ENCODE measurements around the gene ADCY10. TPM values are rescaled to one million over a fixed set of nuclear protein-coding genes. Genes with fewer than 3 reads are reported as not detected.
"Not testable (repeated sequence)": the region's sequence is repeated elsewhere in the genome, so short reads cannot be mapped to it uniquely, and the experiment has no call there.

ADCY10 gene
- total RNA-seq, 1 donor from 2014 or later = not detected

DNA sequence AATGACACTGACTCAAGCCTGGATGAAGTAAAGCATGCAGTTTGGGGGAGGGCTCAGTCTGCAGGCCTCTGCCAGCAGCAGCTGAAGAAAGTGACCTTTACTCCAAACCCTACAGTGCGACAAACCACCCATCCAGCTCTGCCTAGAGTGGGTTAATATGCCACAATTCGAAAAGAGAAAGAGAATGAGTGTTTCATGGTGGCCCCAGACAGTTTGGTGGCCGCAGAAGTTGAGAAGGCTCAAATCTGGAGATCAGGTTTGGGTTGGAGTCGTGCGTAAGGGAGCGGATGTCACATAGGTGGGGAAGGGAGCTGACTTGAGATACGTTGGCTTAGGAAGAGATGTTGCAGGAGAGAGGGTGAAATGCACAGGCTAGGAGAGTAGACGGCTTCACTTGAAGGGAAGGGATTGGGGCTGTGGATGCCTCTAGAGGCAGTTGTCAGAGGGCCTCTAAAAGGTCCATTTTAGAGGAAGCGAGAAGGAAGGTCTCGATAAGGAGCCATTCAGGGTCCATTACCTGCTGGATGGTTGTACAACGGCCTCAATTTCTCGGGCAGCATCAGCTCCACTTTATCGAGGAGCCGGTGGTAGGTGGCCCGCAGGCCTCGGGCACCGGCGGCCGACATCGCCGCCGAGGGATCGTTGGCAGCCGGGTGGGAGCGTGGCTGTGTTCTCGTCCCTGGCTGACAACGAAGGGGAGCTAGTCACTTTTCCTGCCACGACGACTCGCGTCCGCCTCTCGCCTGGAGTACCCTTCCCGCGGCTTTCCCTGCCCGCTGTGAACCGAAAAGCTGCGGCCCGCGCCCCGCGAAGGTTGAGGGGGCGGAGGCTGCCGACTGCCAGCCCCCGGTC lies 21.5 kb upstream of the ADCY10 start:
- no peak for DNase-seq (ENCODE audit: low read depth)
- H3K4me3 ChIP-seq (ENCODE audit: low read depth, low read length) = peak overlapping the region; percentile 86
- no peak for TF ChIP-seq CTCF (conservative IDR thresholded peaks at IDR 0.05; ENCODE audit: low read depth, low read length)

DNA sequence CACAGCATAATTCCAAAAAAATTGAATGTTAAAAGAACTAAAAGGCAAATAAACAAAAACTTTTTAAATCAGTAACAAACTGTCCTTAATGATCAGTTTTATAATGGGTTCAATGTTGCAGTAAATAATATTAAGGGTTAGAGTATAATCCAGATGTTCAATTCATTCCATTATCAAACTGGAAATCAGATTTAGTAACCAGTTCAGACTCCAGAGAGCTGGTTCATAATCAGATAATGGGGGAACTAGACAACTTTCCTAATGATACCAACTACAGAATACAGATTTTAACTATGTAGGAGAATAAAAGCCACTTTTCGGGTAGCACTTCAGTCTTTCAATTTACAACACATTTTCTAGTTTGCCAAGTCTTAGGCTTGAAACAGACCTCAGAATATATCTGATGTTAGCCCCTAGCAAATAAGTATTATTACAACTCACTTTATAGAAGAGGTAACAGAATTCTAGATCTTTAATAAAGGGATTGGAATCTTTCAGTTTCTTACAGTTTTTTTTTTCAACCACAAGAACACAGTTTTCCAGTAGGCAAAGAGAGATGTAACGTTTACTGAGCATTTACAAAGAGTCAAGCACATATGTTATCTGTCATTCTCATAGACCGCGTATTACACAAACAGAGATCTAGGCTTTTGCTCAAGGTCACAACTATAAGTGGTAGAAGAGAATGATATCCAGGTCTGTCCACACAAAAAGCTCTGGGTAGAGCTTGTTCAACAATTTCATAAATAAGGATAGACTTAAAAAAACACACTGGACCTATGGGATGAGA lies 20.7 kb upstream of the ADCY10 start:
- peak overlapping the region; percentile 86 for H3K4me3 ChIP-seq (ENCODE audit: low read depth, low read length)
- no peak for DNase-seq (ENCODE audit: low read depth)
- TF ChIP-seq CTCF (conservative IDR thresholded peaks at IDR 0.05; ENCODE audit: low read depth, low read length) = no peak

DNA sequence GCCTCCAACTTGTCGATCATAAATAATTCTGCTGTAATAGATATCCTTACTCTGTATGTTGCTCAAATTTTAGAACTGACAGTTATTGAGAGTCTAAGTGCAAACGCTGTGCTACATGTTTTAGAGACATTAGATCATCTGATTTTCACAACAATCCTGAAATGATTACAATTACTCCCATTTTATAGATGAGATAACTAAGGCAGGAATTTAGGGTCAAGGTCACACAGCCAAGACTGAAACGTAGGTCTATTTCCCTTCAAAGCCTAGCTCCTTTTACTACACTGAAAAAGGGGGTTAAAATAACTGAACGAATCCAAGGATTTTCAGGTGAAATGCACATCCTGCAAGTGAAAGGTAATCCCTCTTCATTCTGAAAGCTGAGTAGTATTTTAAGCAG lies 19.9 kb upstream of the ADCY10 start:
- DNase-seq (ENCODE audit: low read depth) = no peak
- H3K4me3 ChIP-seq (ENCODE audit: low read depth, low read length) = peak overlapping the region; percentile 86
- TF ChIP-seq CTCF (conservative IDR thresholded peaks at IDR 0.05; ENCODE audit: low read depth, low read length) = no peak

DNA sequence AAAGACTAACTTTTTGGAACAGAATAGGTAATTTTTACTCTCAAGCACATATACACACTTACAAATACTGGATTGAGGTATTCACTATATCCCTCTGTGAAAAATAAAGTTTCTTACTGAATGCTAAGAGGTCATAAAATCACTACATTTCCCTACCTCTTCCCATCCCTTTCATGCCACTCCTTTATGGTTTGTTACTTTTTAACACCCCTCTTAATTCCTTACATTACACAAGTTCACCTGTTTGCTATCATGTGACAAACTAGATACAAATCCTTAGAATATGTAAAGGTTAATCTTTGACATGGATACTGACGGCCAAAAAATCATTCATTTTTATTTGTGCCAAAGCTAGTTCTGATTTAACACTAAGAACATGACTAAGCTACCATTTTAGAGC lies 15.8 kb upstream of the ADCY10 start:
- peak overlapping the region; percentile 47 for H3K4me3 ChIP-seq (ENCODE audit: low read depth, low read length)
- TF ChIP-seq CTCF (conservative IDR thresholded peaks at IDR 0.05; ENCODE audit: low read depth, low read length) = no peak

DNA sequence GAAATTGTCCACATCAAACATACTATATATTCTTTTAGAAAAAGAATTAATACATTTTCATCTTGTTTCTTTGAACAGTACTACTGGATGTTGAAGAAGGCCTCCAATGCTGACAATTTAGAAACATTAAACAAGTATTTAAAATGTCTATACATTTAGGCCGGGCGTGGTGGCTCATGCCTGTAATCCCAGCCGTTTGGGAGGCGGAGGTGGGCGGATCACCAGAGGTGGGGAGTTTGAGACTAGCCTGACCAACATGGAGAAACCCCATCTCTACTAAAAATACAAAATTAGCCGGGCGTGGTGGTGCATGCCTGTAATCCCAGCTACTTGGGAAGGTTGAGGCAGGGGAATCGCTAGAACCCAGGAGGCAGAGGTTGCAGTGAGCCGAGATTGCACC lies 15.0 kb upstream of the ADCY10 start:
- not testable (repeated sequence) for DNase-seq (ENCODE audit: low read depth)
- peak overlapping the region; percentile 47 for H3K4me3 ChIP-seq (ENCODE audit: low read depth, low read length)

More for the DNA sequence above, 15.8 kb upstream of the ADCY10 start:
- DNase-seq (ENCODE audit: low read depth) = no peak

DNA sequence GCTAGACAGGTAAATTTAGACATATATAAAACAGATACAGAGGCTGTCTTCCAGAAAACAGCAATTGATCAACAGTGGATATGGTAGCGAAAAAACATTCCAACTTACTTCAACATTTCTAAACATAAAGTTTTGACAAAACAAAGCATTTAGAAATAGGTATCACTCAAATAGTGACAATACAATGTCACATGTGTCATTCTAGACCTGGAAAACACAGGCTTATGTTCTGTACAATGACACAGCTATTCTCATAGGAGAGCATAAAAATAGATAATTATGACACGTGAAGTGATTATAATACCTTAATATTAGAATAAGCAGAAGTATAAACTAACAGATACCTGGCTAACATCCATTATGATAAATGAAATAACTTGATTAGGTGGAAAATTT lies 14.5 kb upstream of the ADCY10 start:
- no peak for TF ChIP-seq CTCF (conservative IDR thresholded peaks at IDR 0.05; ENCODE audit: low read depth, low read length)
- peak overlapping the region; percentile 47 for H3K4me3 ChIP-seq (ENCODE audit: low read depth, low read length)

DNA sequence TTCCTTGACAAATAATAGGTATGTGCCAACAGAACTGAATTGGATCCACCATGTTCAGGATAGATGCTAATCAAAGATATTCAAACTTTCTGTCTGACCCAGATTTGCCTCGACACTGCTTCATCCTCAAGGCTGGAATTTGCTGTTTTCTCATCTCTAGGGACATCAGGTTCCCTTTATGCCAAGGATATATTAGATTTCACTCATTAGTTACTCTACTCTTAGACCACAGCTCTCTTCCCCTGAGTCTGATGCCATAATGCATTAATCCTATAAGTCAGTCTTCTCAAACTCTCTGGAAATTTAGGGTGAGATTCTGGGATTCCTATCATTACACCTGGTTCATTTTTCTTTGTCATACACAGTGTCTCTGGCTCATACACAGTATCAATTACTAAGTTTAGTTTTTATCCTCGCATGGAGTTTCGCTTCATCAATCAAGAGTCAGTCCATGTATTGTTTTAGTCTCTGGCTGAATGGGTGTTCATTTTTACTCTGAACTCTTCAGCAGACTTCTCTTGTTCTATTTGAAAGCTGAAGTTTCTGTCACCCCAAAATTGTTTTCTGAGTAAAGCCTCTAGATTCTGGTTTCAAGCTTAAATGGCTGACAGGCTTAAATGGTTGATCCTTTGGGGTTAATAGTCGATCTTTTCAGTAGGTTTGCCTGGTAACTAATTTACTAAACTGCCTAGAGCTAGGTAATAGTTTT lies 13.3 kb upstream of the ADCY10 start:
- no peak for TF ChIP-seq CTCF (conservative IDR thresholded peaks at IDR 0.05; ENCODE audit: low read depth, low read length)
- peak; percentile 75 for DNase-seq (ENCODE audit: low read depth)
- peak overlapping the region; percentile 47 for H3K4me3 ChIP-seq (ENCODE audit: low read depth, low read length)

More for the DNA sequence above, 14.5 kb upstream of the ADCY10 start:
- no peak for DNase-seq (ENCODE audit: low read depth)

All from epithelial cell of proximal tubule (primary cell).